Mucosa of rectum (tissue), 2 donors: ENCODE results near the gene RHOH.

ENCODE experiments used
- H3K27ac ChIP-seq, 2 donors: one replicate each; pipeline ENCODE4 v1.7.0; 2013; ENCODE audit warnings: inconsistent platforms in 2 of 2, low read depth in 2 of 2, low read length in 2 of 2
- H3K27me3 ChIP-seq, 2 donors: one replicate each; pipeline ENCODE4 v1.7.0; 2013; ENCODE audit warnings: low read length in 2 of 2; ENCODE audit not compliant: control insufficient read depth in 2 of 2, insufficient read depth in 2 of 2
- H3K36me3 ChIP-seq, 2 donors: one replicate each; pipeline ENCODE4 v1.7.0; 2013; ENCODE audit warnings: low read length in 2 of 2; ENCODE audit not compliant: control insufficient read depth in 2 of 2, insufficient read depth in 2 of 2
- H3K4me1 ChIP-seq, 2 donors: one replicate each; pipeline ENCODE4 v1.7.0; 2013; ENCODE audit warnings: low read length in 2 of 2, mild to moderate bottlenecking in 1 of 2; ENCODE audit not compliant: control insufficient read depth in 2 of 2, insufficient read depth in 2 of 2
- H3K4me3 ChIP-seq, 2 donors: one replicate each; pipeline ENCODE4 v1.7.0; 2013; ENCODE audit warnings: low read length in 2 of 2
- H3K9ac ChIP-seq, 2 donors: one replicate each; pipeline ENCODE4 v1.7.0; 2013; ENCODE audit warnings: low read length in 2 of 2, low read depth in 1 of 2, mild to moderate bottlenecking in 1 of 2
- H3K9me3 ChIP-seq, 2 donors: one replicate each; pipeline ENCODE4 v1.7.0; 2013; ENCODE audit warnings: low read length in 2 of 2; ENCODE audit not compliant: control insufficient read depth in 2 of 2
- donor health status: healthy.
- donor health status: Normal muscosa, but diverticular disease.

Gene RHOH

GRCh38 chr4:40214661-40215418 lies 18.0 kb downstream of the RHOH start:
- Histone ChIP-seq H3K4me1 (peaks cover 0 to 5% of the 10 kb centered on the region in 2 donors), H3K9ac (peak overlapping the region in 1 of 2 donors; percentile 14), H3K27ac (no peak overlapping the region), H3K36me3 (no peaks in the 10 kb centered on the region), H3K9me3 (no peaks in the 10 kb centered on the region), H3K4me3 (no peak overlapping the region), H3K27me3 (no peaks in the 10 kb centered on the region)

DNA sequence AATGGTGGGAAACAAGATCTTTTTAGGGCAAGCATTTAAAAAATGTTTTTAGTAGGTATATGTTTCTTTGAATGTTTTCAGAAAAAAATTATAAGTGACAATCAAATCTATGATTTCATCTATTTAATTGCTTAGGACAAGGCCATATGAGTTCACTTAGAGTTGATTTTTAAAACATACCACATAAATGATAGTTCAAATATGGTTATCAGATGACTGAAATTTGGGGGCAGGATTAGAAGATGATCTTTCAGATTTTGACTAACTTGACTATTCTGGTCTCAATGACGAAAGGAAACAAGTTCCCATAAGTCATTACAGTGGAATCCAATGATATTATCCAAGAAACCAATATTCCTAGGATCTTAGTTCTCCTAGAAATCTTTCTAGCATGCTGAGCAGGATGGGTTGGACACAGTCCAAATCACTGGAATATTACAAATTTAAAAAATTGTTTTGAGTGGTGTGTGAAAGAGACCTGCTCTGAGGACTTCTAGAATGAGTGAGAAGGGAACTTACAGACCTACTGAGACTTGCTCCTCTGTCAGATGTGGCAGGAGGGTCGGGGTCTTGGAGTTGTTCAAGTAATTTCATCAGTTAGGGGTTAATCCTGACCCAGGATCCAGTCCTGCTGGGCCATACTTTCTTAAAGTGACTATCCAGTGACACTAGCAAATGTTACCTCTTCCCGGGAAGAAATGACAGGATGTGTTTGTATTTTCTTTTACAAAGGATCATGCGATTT lies 20.0 kb downstream of the RHOH start:
- Histone ChIP-seq H3K36me3 (no peaks in the 10 kb centered on the region), H3K4me3 (no peak overlapping the region), H3K9ac (no peak overlapping the region), H3K27me3 (no peaks in the 10 kb centered on the region), H3K4me1 (peaks cover 0 to 5% of the 10 kb centered on the region in 2 donors), H3K27ac (no peak overlapping the region), H3K9me3 (no peaks in the 10 kb centered on the region)

DNA sequence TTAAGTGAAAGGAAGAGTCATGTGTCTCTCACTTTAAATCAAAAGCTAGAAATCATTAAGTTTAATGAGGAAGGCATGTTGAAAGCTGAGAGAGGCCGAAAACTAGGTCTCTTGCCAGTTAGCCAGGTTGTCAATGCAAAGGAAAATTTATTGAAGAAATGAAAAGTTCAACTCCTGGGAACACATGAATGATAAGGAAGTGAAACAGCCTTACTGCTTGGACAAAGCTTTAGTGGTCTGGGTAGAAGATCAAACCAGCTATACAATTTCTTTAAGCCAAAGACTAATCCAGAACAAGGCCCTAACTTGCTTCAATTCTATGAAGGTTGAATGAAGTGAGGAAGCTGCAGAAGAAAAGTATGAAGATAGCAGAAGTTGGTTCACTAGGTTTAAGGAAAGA lies 24.9 kb downstream of the RHOH start:
- Histone ChIP-seq H3K9ac (no peak overlapping the region), H3K27ac (no peak overlapping the region), H3K9me3 (no peaks in the 10 kb centered on the region), H3K4me1 (no peaks in the 10 kb centered on the region), H3K36me3 (no peaks in the 10 kb centered on the region), H3K4me3 (no peak overlapping the region), H3K27me3 (no peaks in the 10 kb centered on the region)

GRCh38 chr4:40223343-40223742 lies 26.5 kb downstream of the RHOH start:
- no peak overlapping the region for H3K9ac ChIP-seq
- H3K4me1 ChIP-seq = no peaks in the 10 kb centered on the region
- H3K27ac ChIP-seq = no peak overlapping the region
- H3K27me3 ChIP-seq = no peaks in the 10 kb centered on the region
- H3K9me3 ChIP-seq = no peaks in the 10 kb centered on the region
- H3K36me3 ChIP-seq = no peaks in the 10 kb centered on the region
- H3K4me3 ChIP-seq = no peak overlapping the region

DNA sequence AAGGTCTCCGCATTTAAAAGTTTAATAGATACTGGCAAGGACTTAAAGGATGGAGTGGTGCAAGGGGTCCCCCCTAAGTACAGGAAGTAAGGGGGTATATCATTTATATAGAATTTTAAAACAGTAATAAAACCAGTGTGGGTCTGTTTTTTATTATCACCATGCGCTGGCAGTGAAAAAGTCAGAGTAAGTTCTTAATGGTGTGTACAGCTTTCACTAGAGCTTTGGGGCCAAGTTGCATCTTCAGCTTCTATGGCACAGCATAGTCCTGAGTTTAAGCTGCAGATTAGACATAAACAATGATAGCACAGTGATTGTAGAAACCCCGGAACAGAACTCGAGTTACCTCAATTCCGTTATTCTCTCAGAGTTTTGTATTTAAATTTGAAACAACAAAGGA lies 27.6 kb downstream of the RHOH start:
- Histone ChIP-seq H3K4me1 (no peaks in the 10 kb centered on the region), H3K9me3 (no peaks in the 10 kb centered on the region)

GRCh38 chr4:40225497-40225896 lies 28.7 kb downstream of the RHOH start:
- Histone ChIP-seq H3K36me3 (no peaks in the 10 kb centered on the region), H3K4me3 (no peak overlapping the region), H3K27me3 (no peaks in the 10 kb centered on the region), H3K9ac (no peak overlapping the region), H3K4me1 (no peaks in the 10 kb centered on the region), H3K9me3 (no peaks in the 10 kb centered on the region), H3K27ac (no peak overlapping the region)

More for the DNA sequence above, 27.6 kb downstream of the RHOH start:
- no peak overlapping the region for H3K27ac ChIP-seq
- no peaks in the 10 kb centered on the region for H3K36me3 ChIP-seq
- no peaks in the 10 kb centered on the region for H3K27me3 ChIP-seq
- H3K4me3 ChIP-seq = no peak overlapping the region
- no peak overlapping the region for H3K9ac ChIP-seq

GRCh38 chr4:40227284-40227683 lies 30.5 kb downstream of the RHOH start:
- no peaks in the 10 kb centered on the region for H3K36me3 ChIP-seq
- no peaks in the 10 kb centered on the region for H3K27me3 ChIP-seq
- H3K27ac ChIP-seq = no peak overlapping the region
- H3K9me3 ChIP-seq = no peaks in the 10 kb centered on the region
- H3K4me3 ChIP-seq = no peak overlapping the region
- no peak overlapping the region for H3K9ac ChIP-seq
- no peaks in the 10 kb centered on the region for H3K4me1 ChIP-seq

DNA sequence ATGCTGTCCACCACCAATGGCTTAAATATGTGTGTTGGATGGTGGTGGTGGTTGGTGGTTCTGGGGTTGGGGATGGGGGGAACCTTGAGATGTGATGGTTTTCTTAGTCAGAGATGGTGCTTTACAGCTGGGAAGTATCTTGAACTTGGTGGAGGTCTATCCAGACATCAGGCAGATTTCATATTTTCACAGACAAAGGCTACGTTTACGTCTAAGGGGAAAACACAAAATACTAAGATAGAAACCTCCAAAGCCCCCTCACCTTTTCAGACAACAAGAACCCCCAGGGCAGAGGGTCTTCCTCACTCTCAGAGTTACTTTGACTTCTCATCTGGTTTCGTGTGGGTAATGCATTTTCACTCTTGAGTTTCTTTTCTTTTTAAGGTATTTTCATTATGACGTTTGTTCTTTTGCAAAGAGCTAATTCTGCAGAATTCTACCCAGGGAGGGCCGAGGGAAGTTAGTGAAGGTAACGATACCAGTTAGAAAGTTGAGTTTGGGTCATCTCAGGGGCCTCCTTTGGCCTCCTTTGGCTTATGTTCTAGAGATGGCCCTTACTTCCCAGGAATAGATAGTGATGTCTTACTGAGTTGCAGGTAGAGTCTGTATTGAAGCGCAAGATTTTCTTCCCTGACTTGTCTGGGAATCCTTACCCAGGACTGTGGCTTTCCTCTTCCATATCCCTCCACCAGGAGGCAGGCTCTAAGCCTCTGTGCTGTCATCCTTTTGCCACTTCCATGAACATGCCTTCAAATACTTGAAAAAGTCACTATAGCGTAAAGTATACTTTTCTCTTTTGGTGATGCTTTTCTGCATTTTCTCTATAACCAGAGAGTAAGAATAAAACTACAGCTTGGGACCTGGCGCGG lies 31.9 kb downstream of the RHOH start:
- H3K4me3 ChIP-seq = peak overlapping the region in 1 of 2 donors; percentile 7
- no peaks in the 10 kb centered on the region for H3K4me1 ChIP-seq
- no peaks in the 10 kb centered on the region for H3K9me3 ChIP-seq
- H3K9ac ChIP-seq = no peak overlapping the region
- no peak overlapping the region for H3K27ac ChIP-seq
- no peaks in the 10 kb centered on the region for H3K27me3 ChIP-seq
- no peaks in the 10 kb centered on the region for H3K36me3 ChIP-seq

DNA sequence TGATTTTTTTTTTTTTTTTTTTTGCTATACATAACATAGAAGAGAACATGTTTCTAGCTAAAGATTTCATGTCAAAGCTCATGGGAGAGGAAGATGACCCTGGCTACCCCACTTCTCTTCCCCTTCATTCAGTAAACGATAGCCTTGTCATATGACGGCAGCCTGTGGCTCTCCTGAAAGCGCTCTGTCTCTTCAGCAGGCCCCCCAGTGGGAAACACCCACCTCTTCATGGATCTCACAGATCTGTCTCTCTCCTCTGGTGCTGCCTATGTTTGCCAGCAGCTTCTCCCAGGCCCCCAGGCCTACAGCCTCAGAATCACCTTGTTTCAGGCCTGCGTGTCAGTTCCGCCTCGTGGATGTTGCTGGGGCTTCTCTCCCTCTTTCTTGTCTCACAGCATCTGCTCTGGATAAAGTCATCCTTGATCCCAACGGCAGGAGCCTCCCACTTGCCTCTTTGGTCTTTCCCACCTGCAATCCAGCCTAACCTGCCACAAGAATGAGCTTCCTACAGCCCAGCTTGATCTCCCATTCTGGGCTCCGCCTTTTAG lies 34.6 kb downstream of the RHOH start:
- peak overlapping the region in 1 of 2 donors; percentile 4 for H3K4me3 ChIP-seq
- no peaks in the 10 kb centered on the region for H3K4me1 ChIP-seq
- no peak overlapping the region for H3K27ac ChIP-seq

More for the DNA sequence above, 34.6 kb downstream of the RHOH start:
- H3K9me3 ChIP-seq = no peaks in the 10 kb centered on the region
- H3K9ac ChIP-seq = peak overlapping the region in 1 of 2 donors; percentile 19
- no peaks in the 10 kb centered on the region for H3K36me3 ChIP-seq
- no peaks in the 10 kb centered on the region for H3K27me3 ChIP-seq
